T-helper 9 cell (primary cell): Measurements from ENCODE around the gene BSG.
"Not testable (repeated sequence)": the region's sequence is repeated elsewhere in the genome, so short reads cannot be mapped to it uniquely, and the experiment has no call there.

Source experiments
- DNase-seq: peaks from one replicate; pipeline ENCODE4 v3.0.0-alpha.2; 2020

The BSG gene

DNA sequence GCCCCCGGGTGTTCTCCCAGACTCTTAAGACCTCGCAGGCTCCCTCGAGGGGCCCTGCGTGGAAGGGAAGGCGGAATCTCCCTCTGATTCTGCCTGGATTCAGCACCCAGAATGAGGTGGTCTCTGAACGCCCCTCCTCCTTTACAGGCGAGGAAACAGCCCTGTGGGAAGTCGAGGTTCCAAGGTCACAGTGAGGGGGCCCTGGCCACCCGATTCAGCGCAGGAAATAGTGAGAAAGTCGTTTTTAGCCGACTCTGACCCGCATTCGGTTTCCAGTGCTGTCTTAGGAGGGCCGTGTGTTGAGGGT lies 1.1 kb downstream of the BSG start:
- DNase-seq, result no peak

DNA sequence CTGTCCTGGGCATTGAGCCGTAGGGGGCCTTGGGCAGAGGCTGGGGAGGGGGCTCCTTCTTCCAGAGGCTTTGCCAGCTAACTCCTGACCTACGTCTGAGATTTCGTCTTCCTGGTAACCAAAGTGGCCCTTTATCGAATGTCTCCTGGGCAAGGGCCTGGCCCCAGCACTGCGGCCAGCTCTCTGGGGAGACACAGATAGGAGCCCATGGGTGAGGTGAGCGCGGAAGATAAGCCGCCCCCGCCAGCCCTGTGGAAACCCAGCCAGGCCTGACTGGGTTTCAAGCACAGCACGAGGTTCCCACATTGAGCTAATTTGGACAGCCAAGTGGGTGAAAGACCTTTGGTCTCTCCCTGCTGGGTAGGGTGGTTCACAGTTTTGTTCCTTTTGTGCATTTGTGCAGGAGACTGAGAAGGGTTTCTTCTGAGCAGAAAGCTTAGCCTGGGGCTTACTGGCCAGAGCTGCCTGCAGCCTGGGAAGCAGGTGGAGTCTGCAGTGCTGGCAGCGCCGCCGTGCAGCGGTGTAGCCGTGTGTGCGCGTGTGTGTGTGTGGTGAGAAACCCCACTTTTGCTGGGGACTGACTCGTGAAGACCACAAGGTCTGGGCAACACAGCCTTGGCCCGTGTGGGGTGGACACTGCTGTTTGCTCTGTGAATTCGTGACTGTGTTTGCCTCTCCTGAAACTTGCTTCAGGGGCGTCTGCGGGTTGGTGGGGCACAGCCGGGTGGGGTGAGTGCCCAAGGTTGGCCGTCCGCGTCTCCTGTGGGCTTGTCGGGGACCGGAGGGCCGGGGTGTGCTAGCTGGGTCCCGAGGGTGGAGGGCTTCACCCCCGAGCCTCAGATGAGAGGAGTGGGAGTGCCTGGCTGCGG lies 2.5 kb downstream of the BSG start:
- DNase-seq, result no peak

DNA sequence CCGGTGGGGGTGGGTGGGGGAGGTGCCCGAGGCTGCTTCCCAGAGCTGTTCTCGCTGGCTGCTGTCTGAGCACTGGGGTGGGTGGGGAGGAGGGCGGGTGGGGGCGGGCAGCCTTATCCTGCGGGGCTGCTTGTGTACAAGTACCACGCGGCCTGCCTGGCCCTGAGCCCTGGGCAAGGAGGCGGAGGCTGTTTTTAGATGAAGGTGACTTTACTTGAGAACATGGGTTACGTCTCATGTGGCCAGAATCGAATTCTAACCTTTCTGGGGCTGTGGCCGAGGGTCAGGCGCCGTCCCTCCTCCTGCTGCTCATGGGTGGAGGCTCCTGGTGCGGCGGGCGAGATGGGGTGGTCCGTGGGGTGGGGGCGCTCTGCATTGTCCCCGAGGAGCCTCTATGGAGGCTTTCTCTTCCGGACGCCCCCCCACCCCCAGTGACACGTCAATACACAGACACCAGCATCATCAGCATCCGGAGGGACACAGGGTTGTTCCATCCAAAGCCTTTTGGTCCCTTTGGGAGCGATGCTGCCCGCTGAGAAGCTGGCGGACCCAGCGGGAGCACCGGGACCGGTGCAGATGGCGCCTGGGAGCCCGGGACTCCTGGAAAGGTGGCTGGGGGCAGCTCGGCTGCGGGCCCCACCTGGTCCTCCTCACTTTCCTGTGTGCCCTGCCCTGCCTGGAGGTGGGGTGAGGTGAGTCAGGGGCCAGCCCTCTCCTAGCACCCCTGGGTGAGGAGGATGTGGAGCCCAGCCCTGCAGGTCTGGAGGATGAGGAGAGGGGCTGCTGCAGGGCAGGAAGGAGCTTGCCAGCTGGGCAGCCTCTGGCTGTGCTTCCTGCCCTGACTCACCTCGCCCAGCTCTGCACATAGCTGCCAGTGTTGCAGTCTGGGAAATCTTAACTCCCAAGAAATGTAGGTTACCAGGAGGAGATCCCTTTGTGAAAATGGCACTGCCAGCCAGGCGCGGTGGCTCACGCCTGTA lies 3.4 kb downstream of the BSG start:
- DNase-seq, result no peak

DNA sequence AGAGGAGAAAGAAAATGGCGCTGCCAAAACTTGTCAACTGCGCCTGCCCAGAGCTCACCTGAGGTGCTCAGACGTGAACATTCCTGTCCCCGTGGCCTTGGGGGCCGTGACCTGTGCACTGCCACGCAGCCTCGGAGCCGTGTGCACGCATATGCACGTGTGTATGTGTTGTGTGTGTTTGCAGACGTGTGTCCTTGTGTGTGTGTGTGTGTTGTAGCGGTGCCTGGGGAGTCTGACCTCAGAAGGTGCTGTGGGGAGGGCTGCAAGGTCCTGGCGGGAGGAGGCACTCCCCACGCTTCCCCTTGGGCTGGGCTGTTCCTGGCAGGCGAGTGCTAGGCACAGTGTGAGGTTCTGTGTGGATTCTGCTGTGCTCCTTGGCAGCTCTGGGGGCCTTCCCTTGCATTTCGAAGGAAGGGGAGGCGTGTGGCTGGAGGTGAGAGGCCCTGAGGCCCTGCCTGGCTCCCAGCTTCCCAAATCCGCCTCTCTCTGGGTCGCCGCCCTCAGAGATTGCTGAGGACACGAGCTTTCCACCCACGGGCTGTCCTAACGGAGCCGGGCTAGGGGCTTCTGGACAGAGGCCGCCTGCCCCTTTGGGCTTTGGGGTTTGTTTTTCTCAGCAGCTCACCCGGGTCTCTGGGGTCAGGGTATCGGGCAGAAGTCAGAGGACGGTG lies 4.5 kb downstream of the BSG start:
- no peak for DNase-seq

DNA sequence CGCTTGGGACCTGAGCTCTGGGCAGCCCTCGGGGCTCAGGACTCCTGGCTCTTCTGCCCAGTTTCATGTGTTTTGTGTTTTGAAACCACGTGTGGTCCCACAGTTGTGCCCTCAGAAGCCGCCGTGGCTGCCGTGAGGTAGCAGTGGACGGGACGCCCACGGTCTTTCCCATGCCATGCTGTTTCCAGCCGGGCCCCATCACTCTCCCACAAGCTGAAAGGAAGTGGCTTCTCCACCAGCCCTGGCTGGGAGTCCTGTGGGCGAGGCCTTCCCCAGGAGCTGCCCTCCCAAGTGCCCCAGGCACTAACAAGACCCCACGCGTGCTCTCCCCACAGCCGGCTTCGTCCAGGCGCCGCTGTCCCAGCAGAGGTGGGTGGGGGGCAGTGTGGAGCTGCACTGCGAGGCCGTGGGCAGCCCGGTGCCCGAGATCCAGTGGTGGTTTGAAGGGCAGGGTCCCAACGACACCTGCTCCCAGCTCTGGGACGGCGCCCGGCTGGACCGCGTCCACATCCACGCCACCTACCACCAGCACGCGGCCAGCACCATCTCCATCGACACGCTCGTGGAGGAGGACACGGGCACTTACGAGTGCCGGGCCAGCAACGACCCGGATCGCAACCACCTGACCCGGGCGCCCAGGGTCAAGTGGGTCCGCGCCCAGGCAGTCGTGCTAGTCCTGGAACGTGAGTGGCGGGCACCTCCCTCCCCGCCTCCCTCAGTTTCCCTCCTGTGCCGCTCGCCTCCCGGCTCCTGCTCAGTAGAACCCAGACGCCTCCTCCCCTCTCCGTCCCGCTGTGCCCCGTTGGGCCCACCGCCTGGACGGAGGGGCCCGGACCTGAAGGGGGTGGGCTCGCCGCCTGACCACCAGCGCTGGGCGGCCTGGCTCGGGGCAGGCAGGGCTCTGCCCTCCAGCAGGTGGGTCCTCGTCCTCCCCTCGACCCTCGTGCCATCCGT lies 5.3 kb downstream of the BSG start:
- no peak for DNase-seq

DNA sequence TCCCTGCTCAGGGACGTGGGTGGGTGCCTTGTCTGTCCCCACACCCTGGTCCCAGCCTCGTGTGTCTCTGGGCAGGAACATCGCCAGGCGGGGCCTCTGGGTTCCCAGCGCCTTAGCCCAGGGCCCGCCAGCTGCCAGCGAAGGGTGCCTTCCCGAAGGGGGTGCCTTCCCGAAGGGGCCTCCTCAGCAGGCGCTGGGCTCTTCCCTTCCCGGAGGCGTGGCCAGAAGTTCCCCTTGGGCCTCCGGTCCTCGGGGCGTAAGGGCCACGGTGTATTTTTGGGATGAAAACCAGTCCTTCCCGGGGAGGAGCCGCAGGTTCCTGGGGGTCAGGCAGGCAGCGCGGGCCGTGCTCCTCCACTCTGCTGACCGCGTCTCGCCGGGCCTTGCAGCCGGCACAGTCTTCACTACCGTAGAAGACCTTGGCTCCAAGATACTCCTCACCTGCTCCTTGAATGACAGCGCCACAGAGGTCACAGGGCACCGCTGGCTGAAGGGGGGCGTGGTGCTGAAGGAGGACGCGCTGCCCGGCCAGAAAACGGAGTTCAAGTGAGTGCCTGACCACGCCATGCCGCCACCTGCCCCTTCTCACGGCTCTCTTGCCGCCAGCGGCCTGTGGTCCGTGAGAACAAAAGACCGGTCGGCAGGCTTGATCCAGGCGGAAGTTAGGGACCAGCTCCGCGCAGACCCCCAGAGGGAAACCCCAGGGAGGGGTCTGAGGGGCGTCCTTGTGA lies 6.9 kb downstream of the BSG start:
- no peak for DNase-seq

DNA sequence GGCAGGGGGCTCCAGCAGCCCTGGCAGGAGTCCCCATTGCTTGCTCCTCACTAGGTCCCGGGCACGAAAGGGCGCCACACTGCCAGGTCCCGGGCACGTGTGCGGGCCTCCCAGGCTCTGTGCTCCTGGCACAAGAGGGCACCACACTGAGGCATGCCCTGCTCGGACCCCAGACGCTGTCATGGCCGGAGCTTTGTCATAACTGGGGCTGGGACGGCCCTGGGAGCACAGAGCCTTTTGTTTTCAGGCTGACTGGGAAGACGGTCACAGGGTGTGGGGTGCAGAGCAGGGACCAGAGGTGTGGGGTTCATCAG lies 7.4 kb downstream of the BSG start:
- DNase-seq, result no peak

DNA sequence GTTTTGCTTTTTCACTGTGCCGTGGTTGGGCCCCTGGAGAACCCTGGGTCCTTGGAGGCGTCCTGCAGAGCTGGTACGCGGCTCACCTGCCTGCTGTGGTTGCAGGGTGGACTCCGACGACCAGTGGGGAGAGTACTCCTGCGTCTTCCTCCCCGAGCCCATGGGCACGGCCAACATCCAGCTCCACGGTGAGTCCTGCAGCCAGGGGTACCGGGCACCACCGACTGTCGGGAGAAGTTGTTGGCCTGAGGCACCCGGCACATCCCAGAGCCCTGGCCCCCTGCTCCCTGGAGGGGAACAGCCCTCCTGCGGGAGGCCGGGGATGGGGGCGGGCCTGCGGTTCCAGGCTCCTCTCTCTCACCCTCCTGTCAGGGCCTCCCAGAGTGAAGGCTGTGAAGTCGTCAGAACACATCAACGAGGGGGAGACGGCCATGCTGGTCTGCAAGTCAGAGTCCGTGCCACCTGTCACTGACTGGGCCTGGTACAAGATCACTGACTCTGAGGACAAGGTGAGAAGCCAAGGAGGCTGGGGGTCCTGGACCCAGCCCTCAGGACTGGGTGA lies 8.0 kb downstream of the BSG start:
- no peak for DNase-seq

DNA sequence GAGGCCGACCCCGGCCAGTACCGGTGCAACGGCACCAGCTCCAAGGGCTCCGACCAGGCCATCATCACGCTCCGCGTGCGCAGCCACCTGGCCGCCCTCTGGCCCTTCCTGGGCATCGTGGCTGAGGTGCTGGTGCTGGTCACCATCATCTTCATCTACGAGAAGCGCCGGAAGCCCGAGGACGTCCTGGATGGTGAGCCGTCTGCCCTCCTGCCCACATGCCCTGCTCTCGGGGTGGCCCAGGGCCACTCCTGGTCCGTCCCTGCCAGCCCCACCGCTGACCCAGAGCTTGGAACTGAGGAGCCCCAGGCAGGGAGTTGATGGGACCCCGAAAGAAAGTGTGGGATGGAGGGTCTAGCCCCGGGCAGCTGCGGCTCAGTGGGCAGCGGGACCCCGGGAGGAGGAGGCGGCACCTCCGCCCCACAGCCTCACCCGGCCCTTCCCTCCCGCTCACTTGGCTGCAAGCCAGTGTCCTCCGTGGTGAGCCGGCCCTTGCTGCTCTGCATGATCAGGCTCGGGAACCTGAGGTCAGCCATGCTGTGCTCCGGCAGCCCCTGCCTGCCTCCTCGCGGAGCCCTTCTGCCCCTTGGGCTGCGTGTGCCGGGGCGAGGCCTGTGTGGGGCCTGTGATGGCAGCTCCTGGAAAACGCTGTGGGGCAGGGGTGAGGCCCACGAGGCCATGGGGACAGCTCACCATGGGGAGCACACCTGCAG lies 9.2 kb downstream of the BSG start:
- no peak for DNase-seq

DNA sequence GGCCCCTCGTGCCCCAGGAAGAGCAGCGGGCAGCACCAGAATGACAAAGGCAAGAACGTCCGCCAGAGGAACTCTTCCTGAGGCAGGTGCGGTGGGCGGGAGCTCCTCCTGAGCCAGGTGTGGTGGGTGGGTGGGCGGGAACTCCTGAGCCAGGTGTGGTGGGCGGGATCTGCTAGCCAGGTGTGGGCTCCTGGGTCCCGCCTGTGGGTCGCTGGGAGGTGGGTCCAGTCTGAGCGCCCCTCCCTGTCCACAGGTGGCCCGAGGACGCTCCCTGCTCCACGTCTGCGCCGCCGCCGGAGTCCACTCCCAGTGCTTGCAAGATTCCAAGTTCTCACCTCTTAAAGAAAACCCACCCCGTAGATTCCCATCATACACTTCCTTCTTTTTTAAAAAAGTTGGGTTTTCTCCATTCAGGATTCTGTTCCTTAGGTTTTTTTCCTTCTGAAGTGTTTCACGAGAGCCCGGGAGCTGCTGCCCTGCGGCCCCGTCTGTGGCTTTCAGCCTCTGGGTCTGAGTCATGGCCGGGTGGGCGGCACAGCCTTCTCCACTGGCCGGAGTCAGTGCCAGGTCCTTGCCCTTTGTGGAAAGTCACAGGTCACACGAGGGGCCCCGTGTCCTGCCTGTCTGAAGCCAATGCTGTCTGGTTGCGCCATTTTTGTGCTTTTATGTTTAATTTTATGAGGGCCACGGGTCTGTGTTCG lies 10.3 kb downstream of the BSG start:
- DNase-seq, result no peak

DNA sequence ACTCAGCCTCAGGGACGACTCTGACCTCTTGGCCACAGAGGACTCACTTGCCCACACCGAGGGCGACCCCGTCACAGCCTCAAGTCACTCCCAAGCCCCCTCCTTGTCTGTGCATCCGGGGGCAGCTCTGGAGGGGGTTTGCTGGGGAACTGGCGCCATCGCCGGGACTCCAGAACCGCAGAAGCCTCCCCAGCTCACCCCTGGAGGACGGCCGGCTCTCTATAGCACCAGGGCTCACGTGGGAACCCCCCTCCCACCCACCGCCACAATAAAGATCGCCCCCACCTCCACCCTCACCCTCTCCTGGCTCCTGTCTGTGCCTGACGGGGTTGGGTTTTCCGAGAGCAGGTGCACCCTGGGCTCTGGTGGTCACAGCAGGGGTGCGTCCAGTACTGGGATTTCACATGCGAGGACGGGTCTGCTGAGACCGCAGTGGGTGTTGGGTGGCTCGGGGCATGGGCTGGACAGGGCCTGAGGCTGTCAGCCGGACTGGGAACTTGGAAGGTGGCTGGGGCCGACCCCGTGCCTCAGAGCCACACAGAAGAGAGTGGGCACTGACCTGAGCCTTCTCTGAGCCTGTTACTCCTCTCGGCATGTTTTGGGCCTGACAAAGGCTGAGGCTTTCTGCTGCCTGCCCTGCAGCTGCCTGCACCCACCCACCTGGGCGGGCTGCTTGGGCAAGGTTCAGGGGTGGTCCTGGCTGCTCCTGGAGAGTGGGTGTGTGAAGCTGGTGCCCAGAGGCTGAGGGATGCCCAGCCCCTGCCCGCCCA lies 11.0 kb downstream of the BSG start:
- no peak for DNase-seq

DNA sequence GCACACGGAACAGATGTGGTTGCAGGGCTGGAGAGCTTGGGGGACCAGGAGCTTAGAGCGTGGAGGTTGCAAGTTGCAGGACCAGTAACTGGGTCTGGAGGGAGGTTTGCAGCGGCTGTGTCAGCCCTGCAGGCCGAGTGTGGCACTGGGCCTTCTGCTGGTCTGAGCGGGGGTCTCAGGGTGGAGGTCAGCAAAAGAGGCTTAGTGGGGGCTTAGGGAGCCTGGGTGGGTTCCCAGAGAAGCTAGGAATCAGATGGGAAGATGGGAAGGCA lies 11.5 kb downstream of the BSG start:
- DNase-seq, result no peak

DNA sequence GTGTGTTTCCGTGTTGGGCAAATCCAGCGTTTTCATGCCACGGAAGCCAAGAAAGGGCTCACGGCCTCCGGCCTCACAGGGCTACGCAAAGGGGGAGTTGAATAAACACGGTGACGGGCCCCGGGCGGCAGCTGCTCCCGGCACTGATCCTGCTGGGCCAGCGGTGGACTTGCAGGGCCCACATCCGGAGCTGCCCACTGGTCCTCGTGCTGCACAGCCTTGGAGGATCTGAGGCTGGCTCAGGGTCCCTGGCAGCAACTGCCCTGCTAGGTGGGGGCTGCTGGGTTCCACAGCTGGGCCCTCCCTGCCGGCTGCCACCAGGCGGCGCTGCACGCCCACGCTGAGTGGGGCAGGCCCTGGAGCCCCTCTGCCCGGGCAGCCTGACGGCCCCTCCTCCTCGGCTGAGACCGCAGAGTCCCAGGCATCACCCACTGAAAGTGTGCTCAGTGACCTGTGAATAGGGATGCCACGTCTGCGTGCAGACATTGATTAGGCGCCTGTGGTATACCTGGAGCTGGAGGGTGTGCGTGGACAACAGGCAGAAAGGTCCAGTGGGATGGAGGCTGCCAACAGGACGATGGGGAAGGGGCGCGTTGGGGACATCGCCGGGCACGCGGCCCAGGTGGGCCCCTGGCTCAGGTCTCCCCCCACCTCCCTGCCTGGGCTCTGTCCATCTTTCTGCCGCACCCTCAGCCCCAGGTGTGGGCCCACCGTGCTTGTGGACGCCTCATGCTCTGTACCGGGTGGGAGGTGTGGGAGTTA lies 12.0 kb downstream of the BSG start:
- peak; percentile 65 for DNase-seq

DNA sequence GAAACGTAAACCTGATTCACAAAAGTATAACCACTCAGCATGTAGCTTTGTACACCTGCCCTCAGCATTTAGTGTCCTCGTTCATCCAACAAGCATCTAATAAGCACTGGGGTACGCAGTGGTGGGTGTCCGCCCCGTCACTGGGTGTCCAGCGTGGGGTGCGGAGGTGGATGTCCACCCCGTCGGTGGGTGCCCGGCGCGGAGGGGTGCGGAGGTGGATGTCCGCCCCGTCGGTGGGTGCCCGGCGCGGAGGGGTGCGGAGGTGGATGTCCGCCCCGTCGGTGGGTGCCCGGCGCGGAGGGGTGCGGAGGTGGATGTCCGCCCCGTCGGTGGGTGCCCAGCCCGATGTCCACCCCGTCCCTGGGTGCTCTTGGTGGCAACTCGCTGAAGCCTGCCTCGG lies 12.8 kb downstream of the BSG start:
- not testable (repeated sequence) for DNase-seq

DNA sequence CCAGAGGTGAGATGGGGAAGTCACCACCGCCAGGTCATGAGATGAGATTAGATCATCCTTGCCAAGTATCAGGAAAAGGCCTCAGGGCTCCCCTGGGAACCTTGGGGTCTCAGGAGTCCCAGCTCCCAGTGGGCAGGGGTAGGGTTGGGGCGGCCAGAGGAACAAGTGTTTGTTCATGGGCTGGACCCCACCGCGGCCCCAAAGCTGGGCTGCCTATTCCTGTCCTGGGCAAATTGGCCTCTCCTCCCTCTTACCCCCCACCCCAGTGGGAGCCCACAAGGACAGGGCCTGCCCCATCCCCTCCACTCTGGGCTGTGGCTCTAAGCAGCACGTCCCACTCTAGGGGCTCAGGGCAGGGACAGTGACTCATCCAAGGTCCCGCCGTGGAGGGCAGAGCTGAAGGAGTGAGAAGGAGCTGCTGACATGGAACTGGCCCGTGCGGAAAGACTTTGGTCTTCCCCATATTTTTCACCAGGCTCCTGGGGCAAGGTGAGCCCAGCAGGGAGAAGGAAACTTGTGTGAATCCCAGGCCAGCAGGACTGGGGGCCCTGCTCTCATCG lies 13.2 kb downstream of the BSG start:
- no peak for DNase-seq

DNA sequence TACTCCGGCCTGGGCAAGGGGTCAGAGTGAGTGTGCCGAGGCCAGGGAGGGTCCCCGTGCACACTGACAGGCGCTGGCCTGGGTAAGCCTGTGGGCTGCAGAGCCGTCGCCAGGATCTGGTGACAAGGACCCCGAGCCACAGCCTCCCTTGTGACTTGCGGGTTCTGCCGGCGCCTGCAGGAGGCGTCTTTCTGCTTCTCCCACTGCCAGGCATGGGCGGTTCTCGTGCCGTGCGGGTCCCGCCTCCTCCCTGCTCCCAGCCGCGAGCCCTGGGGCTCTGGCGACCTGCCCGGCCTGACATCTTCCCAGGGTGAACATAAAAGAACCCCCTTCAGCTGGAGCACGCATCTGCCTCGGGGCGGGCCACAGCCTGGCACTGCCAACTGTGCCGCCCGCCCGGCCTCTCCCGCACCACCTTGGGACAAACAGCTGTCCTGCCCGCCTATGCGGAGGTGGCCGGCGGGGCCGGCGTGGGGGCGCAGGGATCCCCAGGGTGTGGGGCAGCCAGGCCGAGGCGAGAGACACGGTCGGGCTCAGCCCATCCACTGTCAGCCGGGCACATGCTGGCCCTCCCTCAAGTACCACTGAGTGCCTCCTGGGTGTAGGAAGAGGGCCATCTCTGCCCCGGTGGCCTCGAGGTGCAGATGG lies 15.8 kb downstream of the BSG start:
- DNase-seq, result peak; percentile 51

DNA sequence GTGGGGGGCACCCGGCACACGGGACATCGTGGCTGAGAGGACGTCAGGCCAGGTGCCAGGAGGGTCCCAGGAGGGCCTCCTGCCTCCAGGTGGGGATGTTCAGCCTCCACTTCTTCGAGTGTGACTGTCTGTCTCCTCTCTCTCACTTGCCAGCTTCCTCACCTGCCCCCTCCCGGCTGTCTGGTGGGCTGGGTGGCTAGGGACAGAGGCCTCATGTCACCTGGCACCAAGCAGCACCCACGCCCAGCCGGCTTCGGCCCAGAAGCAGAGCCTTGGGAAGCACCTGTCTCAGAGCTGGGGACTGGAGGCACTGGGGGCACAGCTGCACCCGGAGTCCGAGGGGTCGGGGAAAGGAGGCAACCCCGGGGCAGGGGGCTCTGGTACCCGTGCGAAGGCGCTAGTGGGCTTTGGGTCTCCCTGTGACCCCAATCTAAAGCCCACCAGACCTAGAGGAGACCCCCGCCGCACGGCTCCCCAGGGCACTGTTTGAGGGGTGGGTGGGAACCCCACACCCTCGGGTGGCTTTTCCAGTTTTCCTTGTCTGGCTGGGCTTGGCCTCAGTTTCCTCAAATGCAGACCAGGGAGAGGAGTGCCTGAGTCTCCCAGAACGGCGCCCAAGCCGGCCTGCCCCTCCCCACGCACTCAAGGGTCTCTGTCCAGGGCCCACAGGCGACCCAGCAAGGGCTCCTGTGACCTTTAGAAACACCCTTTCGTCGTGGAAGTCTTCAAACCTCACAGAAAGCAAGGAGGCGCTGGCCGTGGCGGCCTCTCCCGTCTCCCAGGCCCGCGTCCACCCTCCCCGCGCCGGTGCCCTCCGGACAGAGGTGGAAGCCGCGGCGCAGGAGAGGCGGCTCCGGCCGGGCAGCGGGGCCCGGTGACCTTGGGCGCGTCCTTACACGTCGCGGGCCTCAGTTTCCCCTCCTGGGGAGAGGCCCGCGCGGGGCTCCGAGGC lies 16.6 kb downstream of the BSG start:
- DNase-seq, result no peak
